GM21737 (cell line): ENCODE data around the gene AK6.
"Not testable (repeated sequence)": the region's sequence is repeated elsewhere in the genome, so short reads cannot be mapped to it uniquely, and the experiment has no call there.

Experiments used
- ATAC-seq: cut with Tn5 transposase; IDR thresholded peaks from one replicate; pipeline ENCODE4 v1.9.1; 2021; ENCODE audit warnings: mild to moderate bottlenecking, moderate library complexity; ENCODE audit not compliant: unreplicated experiment

Gene AK6

GRCh38 chr5:69341520-69342161 lies 27.7 kb downstream of the AK6 start:
- no peak for ATAC-seq

GRCh38 chr5:69335341-69335935 lies 33.9 kb downstream of the AK6 start:
- no peak for ATAC-seq

GRCh38 chr5:69334793-69335268 lies 34.5 kb downstream of the AK6 start:
- no peak for ATAC-seq

GRCh38 chr5:69333668-69334315 lies 35.5 kb downstream of the AK6 start:
- not testable (repeated sequence) for ATAC-seq

- ATAC-seq = no peak
Observed at GRCh38 chr5:69331528-69332445, 37.5 kb downstream of the AK6 start.

- no peak for ATAC-seq
Observed at GRCh38 chr5:69329905-69330489, 39.3 kb downstream of the AK6 start.

GRCh38 chr5:69326365-69326764 lies 43.0 kb downstream of the AK6 start:
- ATAC-seq = no peak

GRCh38 chr5:69317391-69317790 lies 51.9 kb downstream of the AK6 start:
- no peak for ATAC-seq

- no peak for ATAC-seq
Observed at GRCh38 chr5:69315972-69316371, 53.3 kb downstream of the AK6 start.

GRCh38 chr5:69313428-69313827 lies 55.9 kb downstream of the AK6 start:
- ATAC-seq = no peak

GRCh38 chr5:69312459-69313160 lies 56.7 kb downstream of the AK6 start:
- no peak for ATAC-seq

GRCh38 chr5:69309380-69309779 lies 59.9 kb downstream of the AK6 start:
- no peak for ATAC-seq

- no peak for ATAC-seq
Observed at GRCh38 chr5:69308046-69308553, 61.2 kb downstream of the AK6 start.

GRCh38 chr5:69305512-69305911 lies 63.8 kb downstream of the AK6 start:
- no peak for ATAC-seq
